Measurements from ENCODE around the gene LDB1. TPM values are rescaled to one million over a fixed set of nuclear protein-coding genes. Genes with fewer than 3 reads are reported as not detected.

Gene LDB1
- total RNA-seq, 4 donors from 2014 or later, result 15.8 to 42.0 (median 29.2) TPM

GRCh38 chr10:102121739-102122372 lies 1.7 kb upstream of the LDB1 start:
- no peak for TF ChIP-seq CTCF (IDR thresholded peaks at IDR 0.05; ENCODE audit: low read depth)

GRCh38 chr10:102120991-102121738 lies 997 bp upstream of the LDB1 start:
- no peak for TF ChIP-seq CTCF (IDR thresholded peaks at IDR 0.05; ENCODE audit: low read depth)

GRCh38 chr10:102119417-102120141 lies 589 bp downstream of the LDB1 start:
- TF ChIP-seq CTCF (IDR thresholded peaks at IDR 0.05; ENCODE audit: low read depth), result no peak

GRCh38 chr10:102118867-102119266 lies 1.3 kb downstream of the LDB1 start:
- no peak for TF ChIP-seq CTCF (IDR thresholded peaks at IDR 0.05; ENCODE audit: low read depth)

GRCh38 chr10:102117391-102118159 lies 2.6 kb downstream of the LDB1 start:
- no peak for TF ChIP-seq CTCF (IDR thresholded peaks at IDR 0.05; ENCODE audit: low read depth)

GRCh38 chr10:102116656-102117055 lies 3.5 kb downstream of the LDB1 start:
- TF ChIP-seq CTCF (IDR thresholded peaks at IDR 0.05; ENCODE audit: low read depth), result no peak
